Stimulated activated CD4-positive, alpha-beta T cell treated with anti-CD3 and anti-CD28 coated beads, Interleukin-1b, Interleukin-23, amount 100 ng/mL, for 24 hours (primary cell): ENCODE measurements around the gene ANTKMT.
A peak's percentile ranks its signal among the peaks of the same experiment; 100 is the strongest.

Experiments
- DNase-seq, 4 experiments: peaks; one replicate each; pipeline ENCODE4 v3.0.0-alpha.2; 2020; ENCODE audit warnings: low read depth in 4 of 4, low spot score in 1 of 4

The ANTKMT gene

DNA sequence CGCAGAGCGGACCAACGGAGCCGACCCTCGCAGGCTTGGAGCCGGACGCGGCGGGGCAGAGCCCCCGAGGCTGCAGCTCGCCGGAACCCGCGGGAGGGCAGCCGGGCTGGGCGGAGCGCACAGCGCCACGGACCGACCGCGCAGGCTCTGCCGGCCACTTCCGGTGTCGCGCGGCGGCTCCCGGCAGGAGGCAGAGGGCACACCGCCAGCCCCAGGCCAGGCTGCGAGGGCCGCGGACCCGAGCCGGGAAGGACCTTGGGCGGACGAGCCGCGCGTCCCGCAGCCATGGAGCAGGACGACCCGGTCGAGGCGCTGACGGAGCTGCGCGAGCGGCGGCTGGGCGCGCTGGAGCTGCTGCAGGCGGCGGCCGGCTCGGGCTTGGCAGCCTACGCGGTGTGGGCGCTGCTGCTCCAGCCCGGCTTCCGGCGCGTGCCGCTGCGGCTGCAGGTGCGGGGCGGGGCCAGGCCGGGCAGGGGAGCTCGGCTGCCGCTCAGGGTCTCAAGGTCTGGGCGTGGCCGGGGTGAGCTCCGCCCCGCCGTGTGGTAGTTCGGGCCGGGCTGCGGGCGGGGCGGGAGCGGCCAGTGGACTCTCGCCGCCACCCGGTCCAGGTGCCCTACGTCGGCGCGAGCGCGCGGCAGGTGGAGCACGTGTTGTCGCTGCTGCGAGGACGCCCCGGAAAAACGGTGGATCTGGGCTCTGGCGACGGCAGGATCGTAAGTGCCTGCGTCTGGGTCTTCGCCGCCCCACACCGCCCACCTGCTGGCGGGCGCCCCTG is at the start of gene ANTKMT:
ANTKMT (plus strand) TSS at position 157 of the 775 bp plus-strand sequence; CDS start at position 286, 129 bp downstream.
- DNase-seq = peak in 3 of 4 experiments; percentile 50 to 80 (median 55)

GRCh38 chr16:671353-672131 is 49.4 kb upstream of the ANTKMT start:
- DNase-seq = no peak

- DNase-seq = no peak
Observed at GRCh38 chr16:672371-672770, 48.6 kb upstream of the ANTKMT start.

GRCh38 chr16:672851-673250 is 48.1 kb upstream of the ANTKMT start:
- DNase-seq = no peak

DNA sequence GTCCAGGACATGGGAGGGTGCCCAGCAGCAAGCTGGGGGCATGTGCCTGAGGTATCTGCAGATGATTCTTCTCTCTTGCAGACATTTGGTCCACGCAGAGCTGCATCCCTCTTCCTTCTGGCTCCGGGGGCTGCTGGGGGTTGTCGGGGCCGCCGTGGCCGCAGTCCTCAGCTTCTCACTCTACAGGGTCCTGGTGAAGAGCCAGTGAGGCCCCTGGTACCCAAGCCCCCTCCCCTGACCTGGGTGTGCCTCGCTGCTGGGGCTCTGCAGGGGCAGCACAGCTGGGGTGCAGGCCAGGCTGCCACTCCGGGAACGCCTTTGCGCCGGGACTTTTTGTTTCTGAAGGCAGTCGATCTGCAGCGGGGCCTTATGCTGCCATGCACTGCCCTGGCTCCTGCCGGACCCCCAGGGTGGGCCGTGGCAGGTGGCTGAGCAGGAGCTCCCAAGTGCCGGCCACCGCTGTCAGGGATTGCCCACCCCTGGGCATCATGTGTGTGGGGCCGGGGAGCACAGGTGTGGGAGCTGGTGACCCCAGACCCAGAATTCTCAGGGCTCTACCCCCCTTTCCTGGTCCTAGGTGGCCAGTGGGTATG is 47.5 kb upstream of the ANTKMT start:
- no peak for DNase-seq

GRCh38 chr16:674214-674881 is 46.6 kb upstream of the ANTKMT start:
- no peak for DNase-seq

- DNase-seq = no peak
Observed at GRCh38 chr16:674968-675883, 45.7 kb upstream of the ANTKMT start, which contains the start of gene RHBDL1. RHBDL1 (plus strand) TSS chr16:675671; CDS start chr16:675791, 120 bp downstream.

DNA sequence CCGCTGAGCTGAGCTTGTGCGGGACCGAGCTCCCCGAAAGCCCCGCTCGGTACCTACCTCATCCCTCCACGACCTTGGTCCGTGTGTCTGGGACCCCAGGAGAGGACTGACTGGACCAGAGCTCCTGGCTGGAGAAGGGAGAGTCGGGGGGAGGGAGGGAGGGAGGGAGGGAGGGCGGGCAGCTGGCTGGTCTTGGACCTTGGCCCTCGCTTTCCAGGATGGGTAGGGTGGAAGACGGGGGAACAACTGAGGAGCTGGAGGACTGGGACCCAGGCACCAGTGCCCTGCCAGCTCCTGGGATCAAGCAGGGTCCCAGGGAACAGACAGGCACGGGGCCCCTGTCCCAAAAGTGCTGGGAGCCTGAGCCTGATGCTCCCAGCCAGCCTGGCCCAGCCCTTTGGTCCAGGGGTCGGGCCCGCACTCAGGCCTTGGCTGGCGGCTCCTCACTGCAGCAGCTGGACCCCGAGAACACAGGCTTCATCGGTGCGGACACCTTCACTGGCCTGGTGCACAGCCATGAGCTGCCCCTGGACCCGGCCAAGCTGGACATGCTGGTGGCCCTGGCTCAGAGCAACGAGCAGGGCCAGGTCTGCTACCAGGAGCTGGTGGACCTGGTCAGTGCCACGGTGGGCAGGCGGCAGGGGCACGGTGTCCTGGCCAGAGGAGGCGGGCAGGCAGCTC is 44.9 kb upstream of the ANTKMT start:
- no peak for DNase-seq

DNA sequence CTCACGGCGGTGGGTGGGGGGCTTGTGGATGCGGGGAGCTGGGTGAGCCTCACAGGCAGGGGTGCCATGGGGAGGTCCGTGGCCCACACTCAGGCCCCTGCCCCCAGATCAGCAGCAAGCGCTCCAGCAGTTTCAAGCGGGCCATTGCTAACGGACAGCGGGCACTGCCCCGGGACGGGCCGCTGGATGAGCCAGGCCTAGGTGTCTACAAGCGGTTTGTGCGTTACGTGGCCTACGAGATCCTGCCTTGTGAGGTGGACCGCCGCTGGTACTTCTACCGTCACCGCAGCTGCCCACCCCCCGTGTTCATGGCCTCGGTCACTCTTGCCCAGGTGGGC is 44.4 kb upstream of the ANTKMT start:
- no peak for DNase-seq

- no peak for DNase-seq
Observed at GRCh38 chr16:676913-677312, 44.0 kb upstream of the ANTKMT start.

GRCh38 chr16:677316-678190 is 43.4 kb upstream of the ANTKMT start:
- DNase-seq = no peak

GRCh38 chr16:678209-678857 is 42.6 kb upstream of the ANTKMT start:
- no peak for DNase-seq

GRCh38 chr16:678858-679813 is 41.8 kb upstream of the ANTKMT start:
- no peak for DNase-seq

DNA sequence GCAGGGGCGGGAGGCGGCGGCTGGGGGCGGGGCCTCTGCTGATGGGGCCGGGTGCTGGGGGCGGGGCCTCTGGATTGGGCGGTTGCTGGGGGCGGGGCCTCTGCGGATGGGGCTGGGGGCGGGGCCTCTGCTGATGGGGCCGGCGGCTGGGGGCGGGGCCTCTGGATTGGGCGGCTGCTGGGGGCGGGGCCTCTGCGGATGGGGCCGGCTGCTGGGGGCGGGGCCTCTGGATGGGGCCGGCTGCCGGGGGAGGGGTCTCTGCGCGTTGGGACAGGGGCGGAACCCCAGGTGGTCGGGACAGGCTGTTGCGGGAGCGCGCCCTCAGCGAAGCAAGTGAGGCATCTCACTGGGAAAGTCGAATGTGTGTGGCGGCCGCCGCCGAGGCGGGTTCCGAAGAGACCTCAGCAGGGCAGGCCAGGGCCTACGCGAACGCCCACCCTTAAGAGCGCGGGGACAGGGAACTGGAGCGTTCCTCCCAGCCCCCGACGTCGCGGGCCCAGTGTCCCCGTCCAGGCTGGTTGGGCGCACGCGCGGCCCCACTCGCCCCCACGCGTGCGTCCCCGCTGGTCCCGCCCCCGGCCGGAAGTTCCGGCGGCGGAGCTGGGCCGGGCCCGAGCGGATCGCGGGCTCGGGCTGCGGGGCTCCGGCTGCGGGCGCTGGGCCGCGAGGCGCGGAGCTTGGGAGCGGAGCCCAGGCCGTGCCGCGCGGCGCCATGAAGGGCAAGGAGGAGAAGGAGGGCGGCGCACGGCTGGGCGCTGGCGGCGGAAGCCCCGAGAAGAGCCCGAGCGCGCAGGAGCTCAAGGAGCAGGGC is 40.9 kb upstream of the ANTKMT start, which contains the start of gene STUB1:
STUB1 (plus strand) TSS at position 597 of the 811 bp plus-strand sequence; CDS start at position 713, 116 bp downstream.
- DNase-seq = peak; percentile 66 to 88 (median 84)

GRCh38 chr16:680625-680945 is 40.4 kb upstream of the ANTKMT start:
- no peak for DNase-seq

GRCh38 chr16:680967-681745 is 39.8 kb upstream of the ANTKMT start:
- DNase-seq = no peak
